ENCODE results near the gene SPATA46. TPM values are rescaled to one million over a fixed set of nuclear protein-coding genes. Genes with fewer than 3 reads are reported as not detected.

SPATA46 gene
- total RNA-seq, 1 donor from 2014 or later = not detected

- H3K27me3 Mint-ChIP-seq (ENCODE audit: low read depth) = no peaks in the 10 kb centered on the region
Measured at GRCh38 chr1:162367772-162368171, 8.9 kb downstream of the SPATA46 start.

GRCh38 chr1:162367073-162367472 lies 9.6 kb downstream of the SPATA46 start:
- TF ChIP-seq CTCF (IDR thresholded peaks at IDR 0.05) = no peak
- H3K36me3 Mint-ChIP-seq (ENCODE audit: low read depth) = peaks cover 7% of the 10 kb centered on the region

More at GRCh38 chr1:162367772-162368171, 8.9 kb downstream of the SPATA46 start:
- TF ChIP-seq CTCF (IDR thresholded peaks at IDR 0.05) = no peak
- H3K4me3 Mint-ChIP-seq (ENCODE audit: unreplicated experiment) = no peak overlapping the region
- H3K4me1 Mint-ChIP-seq (ENCODE audit: low read depth) = peaks cover 14% of the 10 kb centered on the region
- peaks cover 7% of the 10 kb centered on the region for H3K36me3 Mint-ChIP-seq (ENCODE audit: low read depth)
- no peak overlapping the region for H3K27ac Mint-ChIP-seq (ENCODE audit: unreplicated experiment)
- no peaks in the 10 kb centered on the region for H3K9me3 Mint-ChIP-seq (ENCODE audit: low read depth)
- no peak for DNase-seq (ENCODE audit: low spot score)

DNA sequence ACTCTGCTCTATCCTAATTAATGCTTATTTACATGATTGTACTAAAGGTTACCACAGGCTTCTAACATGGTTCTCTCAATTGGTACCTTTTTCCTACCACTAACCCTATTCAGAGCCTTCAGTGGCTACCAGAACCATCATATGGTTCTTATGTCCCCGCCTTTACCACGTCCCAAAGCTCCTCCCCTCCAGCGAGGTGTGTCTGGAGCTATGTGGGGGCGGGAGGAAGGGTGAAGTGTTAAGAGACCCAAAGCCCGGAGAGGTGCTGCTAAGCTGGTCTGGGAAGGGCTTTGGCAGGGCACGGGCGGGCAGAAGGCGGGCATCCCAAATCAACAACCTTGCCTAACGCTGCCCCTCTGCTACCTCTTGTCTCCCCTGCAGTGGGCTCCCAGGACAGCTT lies 10.0 kb downstream of the SPATA46 start:
- H3K27me3 Mint-ChIP-seq (ENCODE audit: low read depth) = no peaks in the 10 kb centered on the region
- H3K27ac Mint-ChIP-seq (ENCODE audit: unreplicated experiment) = no peak overlapping the region
- no peak for DNase-seq (ENCODE audit: low spot score)
- H3K36me3 Mint-ChIP-seq (ENCODE audit: low read depth) = peaks cover 7% of the 10 kb centered on the region
- no peak overlapping the region for H3K4me3 Mint-ChIP-seq (ENCODE audit: unreplicated experiment)
- peaks cover 6% of the 10 kb centered on the region for H3K4me1 Mint-ChIP-seq (ENCODE audit: low read depth)
- TF ChIP-seq CTCF (IDR thresholded peaks at IDR 0.05) = no peak
- H3K9me3 Mint-ChIP-seq (ENCODE audit: low read depth) = no peaks in the 10 kb centered on the region

More at GRCh38 chr1:162367073-162367472, 9.6 kb downstream of the SPATA46 start:
- Mint-ChIP-seq H3K4me1 (ENCODE audit: low read depth) (peaks cover 10% of the 10 kb centered on the region), H3K4me3 (ENCODE audit: unreplicated experiment) (no peak overlapping the region), H3K27ac (ENCODE audit: unreplicated experiment) (no peak overlapping the region), H3K9me3 (ENCODE audit: low read depth) (no peaks in the 10 kb centered on the region), H3K27me3 (ENCODE audit: low read depth) (no peaks in the 10 kb centered on the region)
- no peak for DNase-seq (ENCODE audit: low spot score)

DNA sequence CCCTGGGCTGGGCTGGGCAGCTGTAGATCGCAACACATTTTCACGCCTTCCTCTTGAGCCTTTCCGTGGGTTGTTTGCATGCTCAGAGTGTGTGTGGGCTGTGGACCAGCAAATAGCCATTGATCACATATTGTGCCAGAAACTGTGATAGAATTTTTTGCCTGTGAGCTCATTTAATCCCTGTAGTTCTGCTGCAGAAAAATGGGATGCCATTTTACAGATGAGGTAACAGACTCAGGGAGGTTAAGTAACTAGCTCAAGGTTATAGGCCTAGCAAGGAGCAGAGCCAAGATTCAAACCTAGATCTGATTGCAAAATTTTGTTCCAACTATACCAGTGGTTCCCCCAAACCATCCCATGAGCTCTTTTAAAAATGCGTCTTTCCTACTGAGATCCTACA lies 10.5 kb downstream of the SPATA46 start:
- Mint-ChIP-seq H3K36me3 (ENCODE audit: low read depth) (peaks cover 7% of the 10 kb centered on the region), H3K4me1 (ENCODE audit: low read depth) (peaks cover 5% of the 10 kb centered on the region), H3K4me3 (ENCODE audit: unreplicated experiment) (no peak overlapping the region), H3K27ac (ENCODE audit: unreplicated experiment) (no peak overlapping the region), H3K9me3 (ENCODE audit: low read depth) (no peaks in the 10 kb centered on the region), H3K27me3 (ENCODE audit: low read depth) (no peaks in the 10 kb centered on the region)
- TF ChIP-seq CTCF (IDR thresholded peaks at IDR 0.05) = no peak
- no peak for DNase-seq (ENCODE audit: low spot score)

DNA sequence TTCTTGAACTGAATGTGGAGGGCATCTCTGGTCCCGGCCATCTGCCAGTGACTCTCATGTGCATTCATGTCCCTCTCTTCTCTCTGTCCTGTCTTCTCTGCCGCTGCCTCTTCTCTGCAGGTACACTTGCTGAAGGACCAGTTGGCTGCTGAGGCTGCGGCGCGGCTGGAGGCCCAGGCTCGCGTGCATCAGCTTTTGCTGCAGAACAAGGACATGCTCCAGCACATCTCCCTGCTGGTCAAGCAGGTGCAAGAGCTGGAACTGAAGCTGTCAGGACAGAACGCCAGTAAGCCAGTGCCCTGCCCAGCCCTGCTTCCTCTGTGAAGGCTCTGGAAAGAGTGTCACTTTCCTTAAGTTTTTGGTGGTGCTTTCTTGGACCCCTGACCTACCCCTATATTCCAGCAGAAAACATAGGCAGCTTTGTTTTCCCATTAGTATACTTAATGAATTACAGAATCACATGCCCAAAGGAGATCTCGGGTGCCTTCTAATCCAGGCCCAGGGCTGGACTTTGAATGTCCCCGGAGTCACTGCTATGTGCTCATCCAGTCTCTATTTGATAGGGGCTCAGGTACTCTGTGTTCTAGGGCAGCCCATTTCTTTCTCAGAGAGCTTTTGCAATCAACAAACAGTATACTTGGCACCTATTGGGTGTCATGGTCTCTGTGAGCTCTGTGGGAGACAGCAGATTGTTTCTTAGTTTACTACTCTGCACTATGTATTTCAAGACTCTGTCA lies 11.2 kb downstream of the SPATA46 start:
- H3K4me1 Mint-ChIP-seq (ENCODE audit: low read depth) = peaks cover 11% of the 10 kb centered on the region
- no peaks in the 10 kb centered on the region for H3K9me3 Mint-ChIP-seq (ENCODE audit: low read depth)
- no peak for DNase-seq (ENCODE audit: low spot score)
- H3K36me3 Mint-ChIP-seq (ENCODE audit: low read depth) = peaks cover 7% of the 10 kb centered on the region
- H3K4me3 Mint-ChIP-seq (ENCODE audit: unreplicated experiment) = no peak overlapping the region
- H3K27ac Mint-ChIP-seq (ENCODE audit: unreplicated experiment) = no peak overlapping the region
- TF ChIP-seq CTCF (IDR thresholded peaks at IDR 0.05) = no peak
- H3K27me3 Mint-ChIP-seq (ENCODE audit: low read depth) = no peaks in the 10 kb centered on the region

Measured in chondrocyte (in vitro differentiated cells).